Spleen (tissue), 7 donors: ENCODE results near the gene MLYCD.

Source experiments
- POLR2A ChIP-seq, 3 donors: fragments of 450-650 bp; IDR thresholded peaks; one replicate each; pipeline ENCODE4 v1.5.1; 2017; ENCODE audit warnings: antibody characterized with exemption in 3 of 3, mild to moderate bottlenecking in 1 of 3
- TF ChIP-seq, protein P1 (sequence below), 11 experiments: fragments of 200-600 bp in 7 of 11; fragments of 450-650 bp in 4 of 11; sonication (generic) in 4 of 11; IDR thresholded peaks in 8 of 11; conservative IDR thresholded peaks in 3 of 11; 1 replicate in 7 of 11; 2 replicates in 4 of 11; pipeline versions ENCODE4 v1.4.0 to v1.8.0; 2016 to 2021; ENCODE audit warnings: antibody characterized with exemption in 11 of 11, inconsistent platforms in 4 of 11, mild to moderate bottlenecking in 1 of 11
- donor health status: DM: no; HTN: no; CAD: no; lungs with moderate emphysema.
- donor health status: DM: no; HTN: no; CAD: no.
- donor health status: DM: no; HTN: no; CAD: no.

DNA sequence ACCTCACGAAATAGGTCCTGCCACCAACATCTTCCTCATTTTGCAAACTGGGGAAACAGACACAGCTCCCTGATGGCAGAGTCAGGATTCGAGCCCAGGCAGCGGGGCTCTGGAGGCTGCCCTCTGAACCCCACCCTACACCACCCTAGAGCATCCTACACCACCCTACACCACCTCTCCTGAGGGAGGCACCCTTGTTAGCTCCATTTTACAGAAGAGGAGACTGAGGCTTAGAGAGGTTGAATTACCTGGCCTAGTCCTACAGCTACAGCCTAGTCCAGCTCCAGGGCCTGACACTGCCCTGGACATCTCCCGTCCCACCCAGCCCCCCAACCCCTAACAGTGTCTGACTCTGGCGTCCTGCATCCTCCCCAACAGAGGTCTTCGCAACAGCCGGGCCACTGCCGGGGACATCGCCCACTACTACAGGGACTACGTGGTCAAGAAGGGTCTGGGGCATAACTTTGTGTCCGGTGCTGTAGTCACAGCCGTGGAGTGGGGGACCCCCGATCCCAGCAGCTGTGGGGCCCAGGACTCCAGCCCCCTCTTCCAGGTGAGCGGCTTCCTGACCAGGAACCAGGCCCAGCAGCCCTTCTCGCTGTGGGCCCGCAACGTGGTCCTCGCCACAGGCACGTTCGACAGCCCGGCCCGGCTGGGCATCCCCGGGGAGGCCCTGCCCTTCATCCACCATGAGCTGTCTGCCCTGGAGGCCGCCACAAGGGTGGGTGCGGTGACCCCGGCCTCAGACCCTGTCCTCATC lies 65.9 kb downstream of the MLYCD start:
- TF ChIP-seq, protein P1, sequence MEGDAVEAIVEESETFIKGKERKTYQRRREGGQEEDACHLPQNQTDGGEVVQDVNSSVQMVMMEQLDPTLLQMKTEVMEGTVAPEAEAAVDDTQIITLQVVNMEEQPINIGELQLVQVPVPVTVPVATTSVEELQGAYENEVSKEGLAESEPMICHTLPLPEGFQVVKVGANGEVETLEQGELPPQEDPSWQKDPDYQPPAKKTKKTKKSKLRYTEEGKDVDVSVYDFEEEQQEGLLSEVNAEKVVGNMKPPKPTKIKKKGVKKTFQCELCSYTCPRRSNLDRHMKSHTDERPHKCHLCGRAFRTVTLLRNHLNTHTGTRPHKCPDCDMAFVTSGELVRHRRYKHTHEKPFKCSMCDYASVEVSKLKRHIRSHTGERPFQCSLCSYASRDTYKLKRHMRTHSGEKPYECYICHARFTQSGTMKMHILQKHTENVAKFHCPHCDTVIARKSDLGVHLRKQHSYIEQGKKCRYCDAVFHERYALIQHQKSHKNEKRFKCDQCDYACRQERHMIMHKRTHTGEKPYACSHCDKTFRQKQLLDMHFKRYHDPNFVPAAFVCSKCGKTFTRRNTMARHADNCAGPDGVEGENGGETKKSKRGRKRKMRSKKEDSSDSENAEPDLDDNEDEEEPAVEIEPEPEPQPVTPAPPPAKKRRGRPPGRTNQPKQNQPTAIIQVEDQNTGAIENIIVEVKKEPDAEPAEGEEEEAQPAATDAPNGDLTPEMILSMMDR (IDR thresholded peaks at IDR 0.05 in 8 of 11, conservative IDR thresholded peaks at IDR 0.05 in 3 of 11) = no peak
- no peak for TF ChIP-seq POLR2A (IDR thresholded peaks at IDR 0.05)
